ENCODE data around the gene MVB12A. TPM values are rescaled to one million over a fixed set of nuclear protein-coding genes. Genes with fewer than 3 reads are reported as not detected.

MVB12A gene
- total RNA-seq, 1 donor from 2014 or later, result 60.9 TPM

DNA sequence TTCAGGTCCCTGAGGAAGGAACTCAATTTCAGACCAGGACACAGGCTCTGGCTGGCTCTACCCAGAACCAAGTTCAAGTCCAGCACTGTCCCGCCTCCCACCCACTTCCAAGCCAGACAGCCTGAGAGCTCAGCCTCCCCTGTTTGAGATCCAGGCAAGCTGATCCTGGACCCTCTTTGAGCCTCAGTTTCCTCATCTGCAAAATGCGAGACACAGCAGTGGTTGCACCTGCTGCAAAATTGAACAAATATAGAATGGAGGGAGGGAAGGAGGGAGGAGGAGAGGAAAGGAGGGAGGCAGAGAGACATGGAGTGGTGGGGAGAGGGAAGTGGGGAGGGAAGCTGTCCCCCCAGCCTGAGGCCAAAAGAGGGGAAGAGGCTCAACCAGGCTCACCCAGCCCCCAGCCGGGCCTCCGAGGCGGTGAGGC, 27.9 kb downstream of the MVB12A start:
- no peak for DNase-seq

DNA sequence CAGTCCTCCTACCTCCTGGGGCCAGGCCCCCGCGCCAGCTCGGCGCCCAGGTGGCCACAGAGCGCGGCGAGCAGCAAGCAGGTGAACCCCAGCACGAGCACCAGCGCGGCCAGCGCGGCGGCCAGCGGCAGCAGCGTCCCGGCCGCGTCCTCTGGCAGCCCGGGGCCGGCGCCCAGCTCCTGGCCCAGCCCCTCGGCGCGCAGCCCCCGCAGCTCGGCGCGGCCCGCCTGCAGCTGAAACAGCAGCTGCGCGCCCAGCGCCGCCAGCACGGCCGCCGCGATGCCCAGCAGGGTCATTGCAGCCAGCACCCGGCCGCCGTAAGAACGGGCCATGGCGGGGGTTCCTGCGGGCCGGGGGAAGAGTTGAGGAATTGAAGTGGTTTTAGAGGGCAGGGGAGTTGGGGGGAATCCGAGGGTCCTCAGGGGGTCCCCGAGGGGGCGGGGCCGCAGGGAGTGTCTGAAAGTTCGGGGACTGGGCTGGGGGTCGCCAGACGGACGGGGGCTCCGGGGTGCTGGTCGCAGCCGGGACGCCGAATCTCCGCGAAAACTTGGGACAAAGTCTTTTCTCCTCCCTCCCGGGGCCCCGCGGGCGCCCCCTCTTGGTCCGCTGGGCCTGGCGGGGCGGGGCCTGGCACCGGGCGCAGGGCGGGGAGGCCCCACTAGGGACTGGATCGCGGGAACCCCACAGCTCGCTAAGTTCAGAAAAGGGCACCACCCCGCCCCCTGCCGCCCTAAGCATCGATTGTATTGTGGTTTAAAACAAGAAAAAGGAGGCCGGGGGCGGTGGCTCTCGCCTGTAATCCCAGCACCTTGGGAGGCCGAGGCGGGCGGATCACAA, 28.5 kb downstream of the MVB12A start, which contains the start of gene TMEM221:
TMEM221 (minus strand) TSS at position 538 of the 837 bp plus-strand sequence; CDS start at position 332, 206 bp downstream.
- peak; percentile 48 for DNase-seq

DNA sequence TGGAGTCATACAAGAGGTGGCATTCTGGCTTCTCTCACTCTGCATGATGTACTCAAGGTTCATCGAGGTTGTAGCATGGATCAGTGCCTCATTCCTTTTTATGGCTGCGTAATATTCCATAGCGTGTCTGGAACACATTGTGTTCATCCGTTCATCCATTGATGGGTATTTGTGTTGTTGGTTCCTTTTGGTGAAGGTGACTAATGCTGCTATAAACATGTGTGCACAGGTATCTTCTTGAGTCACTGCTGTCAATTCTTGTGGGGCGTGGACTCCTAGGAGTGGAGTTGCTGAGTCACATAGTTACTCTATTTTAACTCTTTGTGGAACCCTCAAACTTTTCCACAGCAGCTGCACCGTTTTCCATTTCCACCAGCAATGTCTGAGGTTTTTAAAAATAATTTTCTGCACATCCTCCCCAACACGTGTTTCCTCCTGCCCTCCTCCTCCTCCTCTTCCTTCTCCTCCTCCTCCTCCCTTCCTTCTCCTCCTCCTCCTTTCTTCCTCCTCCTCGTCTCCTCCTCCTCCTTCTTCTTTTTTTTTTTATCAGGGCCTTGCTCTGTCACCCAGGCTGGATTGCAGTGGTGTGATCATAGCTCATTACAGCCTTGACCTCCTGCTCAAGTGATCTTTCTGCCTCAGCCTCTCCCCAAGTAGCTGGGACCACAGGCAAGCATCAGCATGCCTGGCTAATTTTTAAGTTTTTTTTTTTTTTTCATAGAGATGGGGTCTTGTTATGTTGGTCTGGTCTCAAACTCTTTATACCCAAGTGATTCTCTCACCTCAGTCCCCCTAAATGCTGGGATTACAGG, 30.6 kb downstream of the MVB12A start:
- DNase-seq, result no peak

DNA sequence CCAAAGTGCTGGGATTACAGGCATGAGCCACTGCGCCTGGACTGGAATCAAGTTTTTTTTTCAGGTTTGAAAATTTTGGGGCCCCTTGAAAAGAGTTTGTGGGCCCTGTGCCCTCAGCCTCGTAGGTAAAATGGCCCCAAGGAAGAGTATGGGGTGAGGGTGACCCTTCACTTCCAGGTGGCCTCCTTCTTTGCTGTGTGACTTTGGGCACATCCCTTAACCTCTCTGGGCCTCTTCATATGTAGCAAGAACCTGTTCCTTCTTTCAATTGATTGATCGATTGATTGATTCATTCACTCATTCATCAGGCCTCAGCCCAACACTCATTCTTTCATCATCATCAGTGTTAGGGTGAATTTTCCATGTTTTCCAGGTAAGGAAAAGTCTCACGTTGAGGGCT, 32.0 kb downstream of the MVB12A start:
- DNase-seq, result no peak

DNA sequence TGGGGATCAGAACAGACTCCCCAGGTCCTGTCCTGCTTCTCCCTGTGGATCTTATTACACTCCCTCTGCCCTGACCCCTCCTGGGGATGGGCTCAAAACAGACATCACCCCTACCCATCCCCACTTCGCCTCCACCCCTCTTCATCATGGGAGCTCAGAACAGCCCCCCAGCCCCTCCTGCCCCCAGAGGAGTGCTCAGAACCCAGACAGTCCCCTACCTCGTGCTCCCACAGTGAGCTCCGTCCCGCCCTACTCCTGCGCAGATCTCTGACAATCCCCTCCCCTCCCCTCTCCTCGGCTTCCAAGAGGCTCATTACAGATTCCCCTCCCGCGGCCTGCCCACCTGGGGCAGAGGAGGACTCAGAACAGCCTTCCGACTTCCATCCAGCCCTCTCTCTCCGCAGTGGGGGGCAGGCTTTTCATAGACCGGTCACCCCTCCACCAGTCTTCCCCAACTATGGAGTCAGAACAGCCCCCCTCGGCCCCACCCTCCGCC, 34.8 kb downstream of the MVB12A start:
- no peak for DNase-seq

DNA sequence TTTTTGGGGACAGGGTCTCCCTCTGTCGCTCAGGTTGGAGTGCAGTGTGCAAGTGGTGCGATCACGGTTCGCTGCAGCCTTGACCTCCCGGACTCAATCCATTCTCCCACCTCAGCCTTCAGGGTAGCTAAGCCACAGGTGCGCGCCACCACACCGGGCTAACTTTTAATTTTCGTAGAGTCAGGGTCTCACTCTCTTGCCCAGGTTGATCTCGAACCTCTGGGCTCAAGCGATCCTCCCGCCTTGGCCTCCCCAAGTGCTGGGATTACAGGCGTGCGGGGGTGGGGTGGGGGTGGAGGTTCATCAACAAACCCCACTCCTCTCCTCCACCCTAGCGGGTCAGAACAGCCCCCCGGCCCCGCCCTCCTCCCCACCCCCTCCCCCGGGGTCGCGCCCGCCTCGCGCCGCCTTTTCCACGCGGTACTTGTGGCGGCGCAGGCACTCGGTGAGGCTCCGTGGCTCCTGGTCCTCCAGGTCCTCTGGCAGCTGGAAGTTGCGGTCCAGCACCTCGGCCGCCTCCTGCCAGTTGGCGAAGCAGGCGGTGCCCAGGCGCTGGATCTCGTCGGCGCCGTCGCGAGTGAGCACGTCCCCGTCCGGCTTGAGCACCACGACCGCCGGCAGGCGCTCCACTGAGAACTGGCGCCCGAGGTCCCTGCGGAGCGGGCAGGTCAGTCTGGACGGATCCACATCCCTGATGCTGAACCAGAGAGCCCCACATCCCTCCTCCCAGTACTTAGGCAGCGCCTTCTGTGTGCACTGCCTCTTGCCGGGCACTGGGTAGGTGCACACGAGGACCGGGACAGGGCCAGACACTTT, 35.7 kb downstream of the MVB12A start:
- no peak for DNase-seq

DNA sequence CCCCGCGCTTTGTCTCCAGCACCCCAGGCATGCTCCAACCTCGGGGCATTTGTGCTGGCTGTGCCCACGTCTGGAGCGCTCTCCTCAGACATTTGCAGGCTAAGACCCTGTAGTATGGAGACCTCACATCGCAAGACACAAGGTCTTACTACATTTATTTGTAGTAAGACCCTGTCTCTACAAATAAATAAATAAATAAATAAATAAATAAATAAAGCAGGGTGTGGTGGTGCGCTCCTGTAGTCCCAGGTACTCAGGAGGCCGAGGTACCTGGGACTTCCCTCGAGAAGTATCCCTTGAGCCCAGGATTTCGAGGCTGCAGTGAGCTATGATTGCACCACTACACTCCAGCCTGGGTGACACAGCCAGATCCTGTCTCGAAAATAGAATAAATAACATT, 36.3 kb downstream of the MVB12A start:
- no peak for DNase-seq

DNA sequence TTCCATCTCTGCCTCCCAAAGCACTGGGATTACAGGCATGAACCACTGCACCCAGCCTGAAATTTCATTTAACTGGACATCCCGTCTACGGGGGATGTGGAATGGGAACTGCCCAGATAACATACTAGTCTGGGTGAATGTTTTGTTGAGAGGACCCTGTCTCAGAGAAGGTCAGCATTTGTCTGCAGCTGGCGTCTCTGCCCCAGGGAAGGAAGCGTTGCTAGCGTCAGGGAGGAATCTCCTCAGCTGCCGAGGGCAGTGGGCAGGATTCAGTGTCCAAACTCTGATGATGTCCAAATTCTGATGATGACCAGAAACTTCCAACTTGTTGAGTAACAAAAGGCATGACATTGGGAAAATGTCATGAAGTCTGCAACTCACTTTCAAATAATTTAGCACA, 37.8 kb downstream of the MVB12A start:
- DNase-seq, result no peak

DNA sequence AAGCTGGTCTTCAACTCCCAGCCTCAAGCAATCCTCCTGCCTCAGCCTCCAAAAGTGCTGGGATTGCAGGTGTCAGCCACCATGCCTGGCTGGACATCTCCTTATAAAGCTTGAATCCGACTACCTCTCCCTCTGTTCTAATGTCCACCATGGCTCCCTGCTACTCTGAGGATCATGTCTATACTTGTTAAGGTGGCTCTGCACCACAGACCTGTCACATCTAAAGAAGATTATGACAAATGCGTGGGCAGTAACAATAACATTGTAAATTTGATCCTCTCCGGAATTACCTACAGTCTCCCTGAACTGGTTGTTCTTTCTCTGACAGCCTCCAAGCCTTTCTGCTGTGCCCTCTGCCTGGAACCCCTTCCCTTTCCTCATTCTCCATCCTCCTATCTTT, 39.1 kb downstream of the MVB12A start:
- DNase-seq, result no peak

DNA sequence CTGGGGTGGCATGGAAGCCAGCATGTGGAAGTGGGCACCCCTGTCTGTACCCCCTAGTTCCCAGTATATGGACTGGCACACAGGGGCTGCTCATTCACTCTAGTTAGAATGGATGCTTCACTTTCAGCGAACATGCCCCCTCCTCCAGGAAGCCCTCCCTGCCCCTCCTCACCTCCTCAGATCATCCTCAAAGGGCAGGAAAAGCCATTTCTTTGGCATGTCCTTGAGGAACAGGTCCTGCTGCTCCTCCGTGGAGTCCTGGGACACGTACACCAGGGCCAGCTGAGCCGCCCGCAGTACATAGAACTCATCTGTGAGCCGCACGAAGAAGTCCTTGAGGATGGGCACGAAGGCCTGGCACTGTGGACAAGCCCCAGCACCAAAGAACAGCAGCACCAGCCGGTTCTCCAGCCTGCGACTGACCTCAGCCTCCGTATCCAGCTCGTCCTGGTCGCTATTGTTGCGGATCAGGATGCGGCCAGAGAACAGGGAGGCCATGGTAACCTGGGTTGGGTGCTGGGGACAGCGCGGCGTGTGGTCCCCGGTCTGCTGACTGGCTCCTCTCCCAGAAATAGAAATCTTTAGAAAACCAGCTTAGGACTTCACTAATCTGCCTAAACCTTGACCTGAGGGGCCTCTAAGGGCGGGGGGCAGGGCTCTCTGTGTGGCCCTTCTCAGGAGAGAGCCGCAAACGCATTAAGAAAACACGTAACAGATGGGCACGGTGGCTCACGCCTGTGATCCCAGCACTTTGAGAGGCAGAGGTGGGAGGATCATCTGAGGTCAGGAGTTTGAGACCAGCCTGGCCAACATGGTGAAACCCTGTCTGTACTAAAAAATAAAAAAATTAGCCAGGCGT, 40.8 kb downstream of the MVB12A start, which contains the start of gene NXNL1:
NXNL1 (minus strand) TSS at position 555 of the 859 bp plus-strand sequence; CDS start at position 498, 57 bp downstream.
- DNase-seq, result no peak

DNA sequence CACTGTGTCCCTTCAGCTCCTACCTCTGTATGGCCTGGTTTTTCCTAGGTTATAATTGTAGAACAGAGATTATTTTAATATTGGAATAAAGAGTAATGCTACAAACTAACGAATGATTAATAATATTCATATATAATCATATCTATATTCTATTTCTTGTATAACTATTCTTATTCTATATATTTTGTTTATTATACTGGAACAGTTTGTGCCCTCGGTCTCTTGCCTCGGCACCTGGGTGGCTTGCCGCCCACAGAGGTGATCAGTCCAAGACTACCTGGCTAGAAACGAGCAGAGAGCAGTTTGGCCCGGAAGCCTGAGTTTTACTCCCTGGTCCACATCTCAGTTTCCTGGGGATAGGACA, 46.6 kb downstream of the MVB12A start:
- no peak for DNase-seq

DNA sequence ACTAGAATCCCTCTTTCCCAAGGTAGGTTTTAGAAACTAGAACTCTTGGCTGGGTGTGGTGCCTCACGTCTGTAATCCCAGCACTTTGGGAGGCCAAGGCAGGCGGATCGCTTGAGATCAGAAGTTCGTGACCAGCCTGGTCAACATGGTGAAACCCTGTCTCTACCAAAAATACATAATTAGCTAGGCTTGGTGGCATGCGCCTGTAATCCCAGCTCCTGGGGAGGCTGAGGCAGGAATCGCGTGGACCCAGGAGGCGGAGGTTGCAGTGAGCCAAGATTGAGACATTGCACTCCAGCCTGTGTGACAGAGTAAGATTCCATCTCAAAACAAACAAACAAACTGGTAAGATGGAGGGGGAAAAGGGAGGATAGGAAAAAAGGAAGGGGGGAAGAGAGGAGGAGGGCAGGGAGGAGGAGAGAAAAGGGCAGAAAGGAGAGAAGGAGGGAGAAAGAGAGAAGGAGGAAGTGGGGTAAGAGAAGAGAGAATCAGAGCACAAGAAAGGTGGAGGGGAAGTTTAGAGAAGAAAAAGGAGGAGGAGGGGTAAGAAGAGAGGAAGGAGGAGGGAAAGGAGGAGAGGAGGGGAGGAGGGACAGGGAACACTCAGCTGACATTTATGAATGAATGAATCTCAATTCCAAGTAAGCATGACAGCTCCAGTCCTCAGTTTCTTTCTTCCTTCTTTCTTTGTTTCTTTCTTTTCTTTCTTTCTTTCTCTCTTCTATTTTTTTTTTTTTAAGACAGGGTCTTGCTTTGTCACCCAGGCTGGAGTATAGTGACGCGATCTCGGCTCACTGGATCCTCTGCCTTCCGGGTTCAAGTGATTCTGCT, 47.8 kb downstream of the MVB12A start:
- DNase-seq, result no peak

DNA sequence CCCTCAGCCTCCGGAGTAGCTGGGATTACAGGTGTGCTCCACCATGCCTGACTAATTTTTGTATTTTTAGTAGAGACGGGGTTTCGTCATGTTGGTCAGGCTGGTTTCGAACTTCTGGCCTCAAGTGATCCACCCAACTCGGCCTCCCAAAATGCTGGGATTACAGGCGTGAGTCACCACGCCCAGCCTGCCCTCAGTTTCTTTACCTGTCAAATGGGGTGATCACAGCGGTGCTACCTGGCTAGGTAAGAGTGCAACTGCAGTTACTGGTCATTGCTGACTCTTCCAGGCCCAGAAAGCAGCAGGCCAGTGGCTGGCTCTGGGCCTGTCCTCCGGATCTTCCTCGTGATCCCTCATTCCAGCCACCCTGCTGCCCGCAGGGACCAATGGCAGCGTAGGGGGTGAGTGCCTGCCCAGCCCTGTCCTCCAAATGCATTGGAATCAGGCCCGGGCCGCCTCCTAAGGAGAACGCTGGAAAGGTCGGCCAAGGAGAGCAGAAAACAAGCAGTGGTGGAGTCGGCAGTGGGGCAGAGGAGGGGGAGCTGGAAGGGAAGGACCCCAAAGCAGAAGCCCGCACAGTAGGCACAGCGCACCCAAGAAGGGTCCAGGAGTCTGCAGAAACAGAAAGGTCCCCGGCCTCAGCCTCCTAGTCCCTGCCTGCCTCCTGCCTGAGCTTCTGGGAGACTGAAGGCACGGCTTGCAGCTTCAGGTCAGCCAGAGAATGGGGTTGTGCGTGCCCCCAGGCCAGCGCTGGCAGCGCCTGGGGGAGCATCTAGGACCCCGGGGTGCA, 48.6 kb downstream of the MVB12A start:
- no peak for DNase-seq

DNA sequence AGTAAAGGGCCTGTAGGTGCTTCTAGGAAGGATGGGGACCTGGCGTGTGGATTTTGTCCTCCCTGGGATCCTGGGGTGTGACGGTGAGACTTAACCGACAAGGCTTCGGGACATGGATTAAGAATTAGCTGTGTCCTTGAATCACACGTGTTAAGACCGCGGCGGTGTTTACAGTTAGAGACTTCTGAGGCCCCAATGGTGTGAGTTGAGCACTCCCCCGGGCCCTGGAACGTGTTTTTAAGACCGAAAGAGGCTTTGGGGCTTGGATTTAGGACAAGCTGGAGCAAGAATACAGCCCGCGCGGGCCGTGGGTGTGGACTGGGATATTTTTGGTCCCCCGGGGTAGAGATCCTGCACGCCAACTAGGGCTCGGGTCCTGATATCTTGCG, 49.2 kb downstream of the MVB12A start:
- DNase-seq, result peak; percentile 24

DNA sequence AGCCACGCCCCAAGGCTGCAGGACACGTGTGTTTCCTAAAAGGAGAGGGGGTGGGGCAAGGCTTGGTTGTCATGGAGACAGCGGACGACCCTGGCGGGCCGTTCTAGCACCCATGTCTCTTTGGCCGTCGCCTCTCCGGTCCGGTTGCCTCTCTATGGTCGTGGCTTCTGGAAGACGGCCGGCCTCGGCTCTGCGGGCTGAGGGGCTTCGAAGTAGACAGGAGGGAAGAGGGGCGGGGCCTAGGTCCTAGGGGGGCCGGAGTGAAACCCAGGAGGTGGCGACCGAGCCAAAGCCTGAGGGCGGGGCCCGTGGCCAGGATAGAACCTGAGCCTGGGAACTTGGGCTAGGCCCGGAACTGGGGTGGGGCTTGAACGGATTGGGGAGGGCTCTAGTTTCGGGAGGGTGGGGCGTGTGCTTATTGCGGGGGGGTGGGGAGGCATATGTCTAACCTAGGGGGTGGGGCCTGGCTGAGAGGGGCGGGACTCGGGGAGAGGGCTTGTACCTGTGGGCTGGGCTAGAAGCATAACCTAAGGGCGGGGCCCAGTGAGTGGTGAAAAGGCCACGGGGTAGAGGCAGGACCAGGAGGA, 49.7 kb downstream of the MVB12A start:
- DNase-seq, result peak; percentile 87

DNA sequence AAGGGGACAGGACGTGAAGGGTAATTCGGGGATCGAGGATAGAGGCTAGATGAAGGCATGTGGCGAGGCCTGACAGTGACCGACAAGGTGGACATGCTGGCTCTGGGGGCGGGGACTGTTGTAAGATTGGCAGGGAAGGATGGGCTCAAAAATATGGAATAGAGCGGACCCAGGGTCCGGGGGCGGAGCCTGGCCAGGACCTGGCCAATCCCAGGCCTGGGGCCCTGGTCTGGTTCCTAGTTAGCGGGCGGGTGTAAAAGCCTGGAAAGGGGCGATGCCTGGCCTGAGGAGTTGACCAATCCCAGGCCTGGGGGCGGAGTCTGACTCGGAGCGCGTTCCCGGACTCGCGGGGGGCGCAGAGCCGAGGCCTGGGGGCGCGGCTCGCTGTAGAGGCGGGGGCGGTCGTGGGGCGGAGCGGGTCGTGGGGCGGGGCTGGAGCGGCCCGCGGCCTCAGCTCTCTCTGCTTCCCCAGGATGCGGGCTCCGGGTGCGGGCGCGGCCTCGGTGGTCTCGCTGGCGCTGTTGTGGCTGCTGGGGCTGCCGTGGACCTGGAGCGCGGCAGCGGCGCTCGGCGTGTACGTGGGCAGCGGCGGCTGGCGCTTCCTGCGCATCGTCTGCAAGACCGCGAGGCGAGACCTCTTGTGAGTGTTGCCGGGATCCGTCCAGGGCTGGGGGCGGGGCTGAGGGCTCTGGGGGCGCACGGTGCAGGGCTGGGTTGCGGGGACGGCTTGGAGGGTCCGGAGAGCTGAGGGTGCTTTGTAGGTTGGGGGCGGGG, 50.4 kb downstream of the MVB12A start, which contains the start of gene SLC27A1:
SLC27A1 (plus strand) TSS at position 457 of the 774 bp plus-strand sequence; CDS start at position 474, 17 bp downstream.
- DNase-seq, result peak; percentile 98

DNA sequence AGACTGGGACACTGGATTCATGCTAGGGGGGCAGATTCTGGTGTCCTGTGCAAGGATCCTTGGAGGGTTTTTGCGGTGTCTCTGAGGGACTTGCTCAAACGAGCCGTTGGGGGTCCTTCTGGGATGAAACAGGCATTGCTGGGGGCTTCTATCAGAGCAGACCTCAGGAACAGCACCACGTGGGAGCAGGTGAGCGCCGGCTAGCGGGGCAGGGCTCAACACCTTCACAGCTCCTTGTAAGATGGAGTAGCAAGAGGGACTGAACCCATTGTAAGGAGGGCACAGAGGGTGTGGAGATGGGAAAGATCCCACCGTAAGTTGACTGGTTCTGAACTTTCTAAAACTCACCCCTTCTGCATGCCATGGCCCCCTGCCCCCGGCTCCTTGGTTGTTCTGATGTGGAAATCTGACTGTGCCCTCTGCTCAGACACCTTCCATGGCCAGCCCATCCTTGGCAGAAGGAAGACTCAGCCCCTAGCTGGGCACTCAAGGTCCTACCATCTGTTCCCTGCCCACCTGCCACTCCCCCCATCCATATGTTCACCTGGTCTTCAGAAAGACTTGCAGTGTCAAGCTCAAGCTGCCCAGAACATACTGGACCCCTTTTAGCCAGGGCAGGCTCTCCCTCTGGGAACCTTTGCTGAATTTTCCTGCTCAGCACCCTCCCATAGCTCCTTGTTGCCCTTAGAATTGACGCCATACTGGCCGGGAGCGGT, 51.7 kb downstream of the MVB12A start:
- no peak for DNase-seq

DNA sequence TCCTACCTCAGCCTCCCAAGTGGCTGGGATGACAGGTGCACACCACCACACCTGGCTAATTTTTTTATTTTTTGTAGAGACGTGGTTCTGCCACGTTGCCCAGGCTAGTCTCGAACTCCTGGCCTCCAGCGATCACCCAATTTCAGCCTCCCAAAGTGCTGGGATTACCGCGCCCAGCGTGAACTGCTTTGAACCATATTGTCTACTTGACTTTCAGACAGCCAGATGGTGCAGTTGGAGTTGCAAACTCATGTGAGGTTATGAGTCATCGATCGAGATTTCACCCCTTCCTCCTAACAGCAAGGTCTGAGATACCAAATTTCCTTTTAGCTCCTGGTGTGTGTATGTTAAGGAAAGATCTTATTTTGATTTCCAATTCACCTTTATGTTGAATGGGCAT, 53.2 kb downstream of the MVB12A start:
- peak; percentile 88 for DNase-seq

Data from dermis blood vessel endothelial cell (primary cell).